NCI-H82 (cell line): ENCODE results near the gene MAP4K4.

Experiments used
- DNase-seq: peaks from one replicate; lab custom pipeline; 2025; lab: John Stamatoyannopoulos, UW

Gene MAP4K4

GRCh38 chr2:101873543-101873942 lies 176.0 kb downstream of the MAP4K4 start:
- peak; percentile 21 for DNase-seq

- DNase-seq: no peak
These were observed 176.6 kb downstream of the MAP4K4 start for GRCh38 chr2:101874069-101874468.

GRCh38 chr2:101879466-101879865 lies 182.0 kb downstream of the MAP4K4 start:
- DNase-seq: no peak

- DNase-seq: no peak
These were observed 183.6 kb downstream of the MAP4K4 start for GRCh38 chr2:101881131-101881530.

- DNase-seq: no peak
These were observed 185.3 kb downstream of the MAP4K4 start for GRCh38 chr2:101882769-101883307.

GRCh38 chr2:101883860-101884259 lies 186.4 kb downstream of the MAP4K4 start:
- DNase-seq: peak; percentile 59

- no peak for DNase-seq
These were observed 186.9 kb downstream of the MAP4K4 start for GRCh38 chr2:101884423-101884822.

GRCh38 chr2:101887328-101887727 lies 189.8 kb downstream of the MAP4K4 start:
- no peak for DNase-seq

- peak; percentile 20 for DNase-seq
These were observed 192.1 kb downstream of the MAP4K4 start for GRCh38 chr2:101889460-101890098.

- no peak for DNase-seq
These were observed 194.9 kb downstream of the MAP4K4 start for GRCh38 chr2:101892377-101892776.

GRCh38 chr2:101893681-101894381 lies 196.3 kb downstream of the MAP4K4 start:
- DNase-seq: no peak

GRCh38 chr2:101895039-101895438 lies 197.5 kb downstream of the MAP4K4 start:
- no peak for DNase-seq

- no peak for DNase-seq
These were observed 198.4 kb downstream of the MAP4K4 start for GRCh38 chr2:101895819-101896322.

GRCh38 chr2:101897301-101897700 lies 199.8 kb downstream of the MAP4K4 start:
- DNase-seq: no peak

GRCh38 chr2:101899265-101899664 lies 201.8 kb downstream of the MAP4K4 start:
- DNase-seq: no peak

- DNase-seq: no peak
These were observed 202.4 kb downstream of the MAP4K4 start for GRCh38 chr2:101899871-101900270.

- no peak for DNase-seq
These were observed 202.9 kb downstream of the MAP4K4 start for GRCh38 chr2:101900375-101900774.

- DNase-seq: no peak
These were observed 203.7 kb downstream of the MAP4K4 start for GRCh38 chr2:101901241-101901640.

GRCh38 chr2:101902169-101902568 lies 204.7 kb downstream of the MAP4K4 start:
- DNase-seq: no peak

GRCh38 chr2:101904916-101905315 lies 207.4 kb downstream of the MAP4K4 start:
- no peak for DNase-seq

GRCh38 chr2:101905746-101906336 lies 208.3 kb downstream of the MAP4K4 start:
- DNase-seq: no peak

- DNase-seq: no peak
These were observed 212.3 kb downstream of the MAP4K4 start for GRCh38 chr2:101909760-101910159.

- no peak for DNase-seq
These were observed 215.0 kb downstream of the MAP4K4 start for GRCh38 chr2:101912545-101912944.
